Neutrophil (primary cell): ENCODE data around the gene DAP3.
"Not testable (repeated sequence)": the region's sequence is repeated elsewhere in the genome, so short reads cannot be mapped to it uniquely, and the experiment has no call there.

Source experiments
- H3K27ac ChIP-seq: fragments of 200-600 bp; sonication (generic); 2 replicates; pipeline ENCODE4 v1.5.1; 2016; ENCODE audit warnings: mild to moderate bottlenecking, moderate library complexity
- H3K27me3 ChIP-seq: fragments of 200-600 bp; sonication (generic); 2 replicates; pipeline ENCODE4 v1.6.0; 2016; ENCODE audit warnings: mild to moderate bottlenecking
- H3K36me3 ChIP-seq: fragments of 200-600 bp; sonication (generic); 2 replicates; pipeline ENCODE4 v1.5.1; 2017
- H3K4me1 ChIP-seq, 2 experiments: fragments of 200-600 bp in 1 of 2; sonication (generic) in 1 of 2; 1 replicate in 1 of 2; 2 replicates in 1 of 2; pipeline versions ENCODE4 v1.5.1 to v1.6.1; 2013 to 2016; ENCODE audit warnings: low read depth in 1 of 2, low read length in 1 of 2, mild to moderate bottlenecking in 1 of 2, moderate library complexity in 1 of 2; ENCODE audit not compliant: control insufficient read depth in 1 of 2, insufficient read depth in 1 of 2
- H3K4me3 ChIP-seq, 2 experiments: fragments of 200-600 bp in 1 of 2; sonication (generic) in 1 of 2; 1 replicate in 1 of 2; 2 replicates in 1 of 2; pipeline ENCODE4 v1.5.1; 2013 to 2016; ENCODE audit warnings: low read depth in 1 of 2, low read length in 1 of 2, mild to moderate bottlenecking in 1 of 2, moderate library complexity in 1 of 2
- H3K9me3 ChIP-seq: fragments of 200-600 bp; sonication (generic); 2 replicates; pipeline ENCODE4 v1.5.1; 2016
- CTCF ChIP-seq: fragments of 200-600 bp; sonication (generic); IDR thresholded peaks from 2 replicates; pipeline ENCODE4 v1.5.1; 2016; ENCODE audit warnings: antibody characterized with exemption

The DAP3 gene

GRCh38 chr1:155652951-155653350, 35.9 kb upstream of the DAP3 start:
- H3K36me3 ChIP-seq = no peaks in the 10 kb centered on the region
- no peak for TF ChIP-seq CTCF
- peaks cover 23 to 24% of the 10 kb centered on the region in 2 experiments for H3K4me1 ChIP-seq
- H3K27me3 ChIP-seq = peaks cover 23% of the 10 kb centered on the region
- no peak overlapping the region for H3K4me3 ChIP-seq
- H3K9me3 ChIP-seq = no peaks in the 10 kb centered on the region
- H3K27ac ChIP-seq = no peak overlapping the region

GRCh38 chr1:155657463-155657862, 31.4 kb upstream of the DAP3 start:
- peaks cover 23% of the 10 kb centered on the region for H3K27me3 ChIP-seq
- H3K4me3 ChIP-seq = no peak overlapping the region
- no peaks in the 10 kb centered on the region for H3K4me1 ChIP-seq
- H3K36me3 ChIP-seq = peaks cover 44% of the 10 kb centered on the region
- H3K9me3 ChIP-seq = no peaks in the 10 kb centered on the region
- TF ChIP-seq CTCF = no peak
- H3K27ac ChIP-seq = no peak overlapping the region

GRCh38 chr1:155661239-155661638, 27.7 kb upstream of the DAP3 start:
- H3K4me1 ChIP-seq = not testable (repeated sequence)

GRCh38 chr1:155669233-155670162, 19.4 kb upstream of the DAP3 start:
- TF ChIP-seq CTCF = no peak
- no peaks in the 10 kb centered on the region for H3K27me3 ChIP-seq
- no peaks in the 10 kb centered on the region for H3K4me1 ChIP-seq
- peak overlapping the region; percentile 16 for H3K27ac ChIP-seq
- peaks cover 97% of the 10 kb centered on the region for H3K36me3 ChIP-seq
- H3K9me3 ChIP-seq = no peaks in the 10 kb centered on the region
- H3K4me3 ChIP-seq = no peak overlapping the region

More at GRCh38 chr1:155661239-155661638, 27.7 kb upstream of the DAP3 start:
- not testable (repeated sequence) for H3K27me3 ChIP-seq, H3K4me3 ChIP-seq, H3K27ac ChIP-seq, H3K9me3 ChIP-seq
- H3K36me3 ChIP-seq = peaks cover 81% of the 10 kb centered on the region

- H3K27ac ChIP-seq = no peak overlapping the region
- H3K27me3 ChIP-seq = no peaks in the 10 kb centered on the region
- no peak for TF ChIP-seq CTCF
- H3K4me1 ChIP-seq = no peaks in the 10 kb centered on the region
- peaks cover 98% of the 10 kb centered on the region for H3K36me3 ChIP-seq
- no peaks in the 10 kb centered on the region for H3K9me3 ChIP-seq
- H3K4me3 ChIP-seq = no peak overlapping the region
These were observed 17.1 kb upstream of the DAP3 start for GRCh38 chr1:155671750-155672149.

- no peaks in the 10 kb centered on the region for H3K9me3 ChIP-seq
- H3K27ac ChIP-seq = no peak overlapping the region
- no peak overlapping the region for H3K4me3 ChIP-seq
- no peaks in the 10 kb centered on the region for H3K27me3 ChIP-seq
- peaks cover 98% of the 10 kb centered on the region for H3K36me3 ChIP-seq
- TF ChIP-seq CTCF = no peak
- H3K4me1 ChIP-seq = no peaks in the 10 kb centered on the region
These were observed 15.9 kb upstream of the DAP3 start for GRCh38 chr1:155673003-155673402.
